BLaER1 treated with 17β-estradiol and CSF1 and Interleukin-3, amounts not matched to agents 10 nM and 100 nM (cell line): Measurements from ENCODE around the gene ZNF775.

ENCODE experiments used
- H3K27ac ChIP-seq, 11 experiments: shearing (Covaris generic); formaldehyde crosslinking; 2 replicates each; pipeline ENCODE4 v1.8.1; 2022
- H3K27me3 ChIP-seq, 11 experiments: shearing (Covaris generic); formaldehyde crosslinking; 2 replicates each; pipeline ENCODE4 v1.8.1; 2022
- H3K36me3 ChIP-seq, 11 experiments: shearing (Covaris generic); formaldehyde crosslinking; 2 replicates each; pipeline ENCODE4 v1.8.1; 2022
- H3K4me1 ChIP-seq, 10 experiments: shearing (Covaris generic); formaldehyde crosslinking; 2 replicates each; pipeline ENCODE4 v1.8.1; 2022
- H3K4me2 ChIP-seq, 11 experiments: shearing (Covaris generic); formaldehyde crosslinking; 2 replicates each; pipeline ENCODE4 v1.8.1; 2022
- H3K4me3 ChIP-seq, 10 experiments: shearing (Covaris generic); formaldehyde crosslinking; 2 replicates each; pipeline ENCODE4 v1.8.1; 2022
- H3K9ac ChIP-seq, 11 experiments: shearing (Covaris generic); formaldehyde crosslinking; 2 replicates each; pipeline ENCODE4 v1.8.1; 2022
- H3K9me3 ChIP-seq, 11 experiments: shearing (Covaris generic); formaldehyde crosslinking; replicated peaks in 1 of 11; 2 replicates each; pipeline ENCODE4 v1.8.1; 2022
- H4K20me1 ChIP-seq, 11 experiments: shearing (Covaris generic); formaldehyde crosslinking; 2 replicates each; pipeline ENCODE4 v1.8.1; 2022
- Cebpa-rat ChIP-seq, 11 experiments: shearing (Covaris generic); IDR thresholded peaks; 2 replicates each; pipeline ENCODE4 v1.8.1; 2022

Gene ZNF775

DNA sequence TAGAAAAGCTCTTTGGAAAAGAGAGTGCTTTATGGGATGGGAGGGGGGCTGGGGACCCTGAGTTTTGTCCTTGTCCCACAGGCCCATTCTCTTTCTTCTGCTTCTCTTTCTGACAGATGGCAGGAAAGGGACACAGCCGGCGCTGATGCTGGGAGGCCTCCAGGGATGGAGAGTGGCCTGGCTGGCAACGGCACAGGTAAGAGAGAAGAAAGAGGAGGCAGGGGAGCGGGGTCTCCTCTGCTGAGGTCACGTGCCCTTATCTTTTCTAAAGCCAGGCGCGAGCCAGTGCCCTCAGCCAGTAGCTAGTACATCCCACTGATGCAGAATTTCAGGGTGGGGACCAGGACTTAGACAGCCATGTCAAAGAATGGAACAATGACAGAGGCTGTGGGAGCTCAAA lies 9.2 kb downstream of the ZNF775 start:
- H3K9ac ChIP-seq, result no peak overlapping the region
- no peak overlapping the region for H3K4me3 ChIP-seq
- no peak overlapping the region for H3K4me2 ChIP-seq
- H3K27me3 ChIP-seq, result no peaks in the 10 kb centered on the region
- peaks cover 18 to 24% (median 21%) of the 10 kb centered on the region in 10 experiments for H3K4me1 ChIP-seq
- H4K20me1 ChIP-seq, result peaks cover 3 to 17% (median 16%) of the 10 kb centered on the region in 11 experiments; a peak in 12 of 22 replicates
- H3K27ac ChIP-seq, result no peak overlapping the region
- no peak for TF ChIP-seq Cebpa-rat (IDR thresholded peaks at IDR 0.05)
- H3K36me3 ChIP-seq, result peaks cover 9 to 48% (median 38%) of the 10 kb centered on the region in 11 experiments; a peak in 20 of 22 replicates
- no peaks in the 10 kb centered on the region for H3K9me3 ChIP-seq

DNA sequence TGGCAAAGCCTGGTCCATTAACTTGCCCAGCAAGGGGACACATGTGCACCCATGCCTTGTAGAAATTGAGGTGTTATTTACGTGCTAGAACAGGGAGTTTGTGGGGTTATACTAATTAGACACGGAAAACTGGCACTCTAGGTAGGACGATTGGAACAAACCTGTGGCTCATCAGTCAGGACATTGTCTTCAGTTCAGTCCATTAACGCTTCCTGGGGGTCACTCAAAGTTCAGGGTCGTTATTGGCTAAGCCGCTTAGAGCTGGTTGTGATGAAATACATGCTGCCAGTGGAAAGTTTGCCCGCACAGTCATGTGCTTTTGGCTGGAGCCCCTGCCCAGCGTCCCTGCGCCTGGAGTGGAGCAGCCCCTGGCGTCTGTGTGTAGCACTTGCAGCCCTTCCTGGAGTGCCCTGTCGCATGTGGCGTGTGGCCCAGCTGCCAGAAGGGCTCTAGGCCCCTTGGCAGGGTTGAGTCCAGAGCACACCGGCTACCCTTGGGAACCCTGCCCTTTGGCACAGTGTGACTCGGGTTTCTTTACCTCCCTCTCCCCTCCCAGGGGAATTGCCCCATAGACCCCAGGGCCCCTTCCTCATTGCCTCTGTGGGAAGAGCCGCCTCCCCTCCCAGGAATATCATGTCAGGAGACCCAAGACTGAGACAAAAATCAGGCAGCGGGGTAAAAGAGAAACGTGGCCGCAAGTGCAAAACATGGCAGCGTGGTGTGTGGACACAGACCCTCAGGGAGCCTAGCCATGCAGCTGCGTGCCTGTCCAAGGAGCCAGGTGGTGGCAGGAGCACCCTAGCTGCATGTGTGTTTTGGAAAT lies 9.8 kb downstream of the ZNF775 start:
- Histone ChIP-seq H4K20me1 (peaks cover 0 to 14% (median 10%) of the 10 kb centered on the region in 11 experiments; a peak in 12 of 22 replicates), H3K36me3 (peaks cover 9 to 53% (median 40%) of the 10 kb centered on the region in 11 experiments; a peak in 20 of 22 replicates), H3K4me1 (peaks cover 11 to 18% (median 15%) of the 10 kb centered on the region in 10 experiments), H3K9ac (no peak overlapping the region), H3K9me3 (no peaks in the 10 kb centered on the region), H3K27me3 (no peaks in the 10 kb centered on the region), H3K4me2 (no peak overlapping the region), H3K4me3 (no peak overlapping the region), H3K27ac (peak overlapping the region in 1 of 11 experiments; percentile 17; a peak in 2 of 22 replicates)
- TF ChIP-seq Cebpa-rat (IDR thresholded peaks at IDR 0.05), result no peak

- Histone ChIP-seq H4K20me1 (peaks cover 0 to 8% (median 5%) of the 10 kb centered on the region in 11 experiments; a peak in 9 of 22 replicates), H3K4me3 (no peak overlapping the region), H3K9me3 (no peaks in the 10 kb centered on the region), H3K4me1 (peaks cover 6 to 13% (median 9%) of the 10 kb centered on the region in 10 experiments), H3K36me3 (peaks cover 9 to 53% (median 40%) of the 10 kb centered on the region in 11 experiments; a peak in 20 of 22 replicates), H3K9ac (no peak overlapping the region), H3K27me3 (no peaks in the 10 kb centered on the region), H3K4me2 (no peak overlapping the region), H3K27ac (peak overlapping the region in 1 of 11 experiments; percentile 17; a peak in 1 of 22 replicates)
- TF ChIP-seq Cebpa-rat (IDR thresholded peaks at IDR 0.05), result no peak
Measured at GRCh38 chr7:150389532-150389816, 10.3 kb downstream of the ZNF775 start.

DNA sequence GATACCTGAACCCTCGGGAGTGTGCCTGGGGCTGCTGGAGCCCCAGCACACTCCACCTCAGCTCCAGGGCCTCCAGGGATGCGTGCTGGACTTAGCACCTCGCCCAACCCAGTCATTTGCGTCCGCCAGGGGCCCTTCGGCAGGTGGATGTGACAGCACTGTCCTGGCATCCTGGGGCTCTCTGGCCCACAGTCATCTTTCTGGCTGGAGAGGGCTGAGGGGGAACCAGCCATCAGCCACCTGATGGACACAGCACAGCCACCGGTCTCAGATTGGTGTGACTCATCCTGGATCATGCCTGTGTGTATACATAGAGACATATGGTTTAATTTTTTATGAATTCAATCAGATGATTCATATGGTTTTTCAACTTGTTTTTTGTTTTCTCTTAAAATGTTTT lies 11.1 kb downstream of the ZNF775 start:
- no peak overlapping the region for H3K4me2 ChIP-seq
- peaks cover 0 to 5% (median 3%) of the 10 kb centered on the region in 10 experiments; a peak in 10 of 20 replicates for H3K4me1 ChIP-seq
- no peak overlapping the region for H3K27ac ChIP-seq
- H3K9ac ChIP-seq, result no peak overlapping the region
- peaks cover 9 to 52% (median 39%) of the 10 kb centered on the region in 11 experiments; a peak in 20 of 22 replicates for H3K36me3 ChIP-seq
- no peak for TF ChIP-seq Cebpa-rat (IDR thresholded peaks at IDR 0.05)
- no peaks in the 10 kb centered on the region for H3K9me3 ChIP-seq
- H3K27me3 ChIP-seq, result no peaks in the 10 kb centered on the region
- peaks cover 0 to 4% (median 0%) of the 10 kb centered on the region in 11 experiments; a peak in 4 of 22 replicates for H4K20me1 ChIP-seq
- H3K4me3 ChIP-seq, result no peak overlapping the region

DNA sequence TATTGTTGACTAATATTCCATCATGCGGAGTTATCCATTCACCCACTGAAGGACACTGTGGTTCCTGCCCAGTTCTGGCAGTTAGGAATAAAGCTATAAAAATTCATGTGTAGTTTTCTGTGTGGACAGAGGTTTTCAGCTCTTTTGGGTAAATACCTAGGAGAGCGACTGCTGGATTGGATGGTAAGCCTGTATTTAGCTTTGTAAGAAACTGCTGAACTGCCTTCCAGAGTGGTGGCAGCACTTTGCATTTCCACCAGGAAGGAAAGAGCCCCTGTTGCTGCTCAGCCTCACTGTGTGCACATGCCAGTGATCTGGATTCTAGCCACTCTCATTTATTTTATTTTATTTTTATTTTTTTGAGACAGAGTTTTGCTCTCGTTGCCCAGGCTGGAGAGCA lies 14.2 kb downstream of the ZNF775 start:
- TF ChIP-seq Cebpa-rat (IDR thresholded peaks at IDR 0.05), result no peak
- no peaks in the 10 kb centered on the region for H3K27me3 ChIP-seq

GRCh38 chr7:150396426-150396825 lies 17.3 kb downstream of the ZNF775 start:
- Histone ChIP-seq H3K27ac (no peak overlapping the region), H3K4me3 (no peak overlapping the region)
- TF ChIP-seq Cebpa-rat (IDR thresholded peaks at IDR 0.05), result no peak

More for the DNA sequence above, 14.2 kb downstream of the ZNF775 start:
- Histone ChIP-seq H4K20me1 (peaks cover 0 to 15% (median 0%) of the 10 kb centered on the region in 11 experiments; a peak in 4 of 22 replicates), H3K27ac (no peak overlapping the region), H3K9ac (no peak overlapping the region), H3K4me1 (peaks cover 0 to 4% (median 0%) of the 10 kb centered on the region in 10 experiments; a peak in 4 of 20 replicates), H3K9me3 (no peaks in the 10 kb centered on the region), H3K4me2 (no peak overlapping the region), H3K36me3 (peaks cover 28 to 60% (median 55%) of the 10 kb centered on the region in 11 experiments), H3K4me3 (no peak overlapping the region)

DNA sequence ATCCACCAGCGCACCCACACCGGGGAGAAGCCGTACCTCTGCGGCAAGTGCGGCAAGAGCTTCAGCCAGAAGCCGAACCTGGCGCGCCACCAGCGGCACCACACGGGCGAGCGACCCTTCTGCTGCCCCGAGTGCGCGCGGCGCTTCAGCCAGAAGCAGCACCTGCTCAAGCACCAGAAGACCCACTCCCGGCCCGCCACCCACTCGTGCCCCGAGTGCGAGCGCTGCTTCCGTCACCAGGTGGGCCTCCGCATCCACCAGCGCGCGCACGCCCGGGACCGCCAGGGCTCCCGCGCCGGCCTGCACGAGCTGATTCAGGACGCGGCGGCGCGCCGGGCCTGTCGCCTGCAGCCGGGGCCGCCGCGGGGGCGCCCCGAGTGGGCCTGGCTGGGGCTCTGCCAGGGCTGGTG lies 17.7 kb downstream of the ZNF775 start:
- Histone ChIP-seq H3K4me3 (no peak overlapping the region), H3K4me1 (peaks cover 8 to 18% (median 12%) of the 10 kb centered on the region in 10 experiments; a peak in 18 of 20 replicates), H3K27ac (no peak overlapping the region), H3K36me3 (peaks cover 21 to 46% (median 37%) of the 10 kb centered on the region in 11 experiments), H3K27me3 (no peaks in the 10 kb centered on the region), H4K20me1 (peaks cover 0 to 16% (median 0%) of the 10 kb centered on the region in 11 experiments; a peak in 4 of 22 replicates), H3K9me3 (no peaks in the 10 kb centered on the region), H3K4me2 (no peak overlapping the region), H3K9ac (no peak overlapping the region)
- no peak for TF ChIP-seq Cebpa-rat (IDR thresholded peaks at IDR 0.05)

More at GRCh38 chr7:150396426-150396825, 17.3 kb downstream of the ZNF775 start:
- Histone ChIP-seq H3K4me2 (no peak overlapping the region), H3K9me3 (no peaks in the 10 kb centered on the region), H3K36me3 (peaks cover 21 to 46% (median 37%) of the 10 kb centered on the region in 11 experiments), H3K4me1 (peaks cover 5 to 14% (median 8%) of the 10 kb centered on the region in 10 experiments; a peak in 18 of 20 replicates), H4K20me1 (peaks cover 0 to 16% (median 0%) of the 10 kb centered on the region in 11 experiments; a peak in 4 of 22 replicates), H3K9ac (peak overlapping the region in 1 of 11 experiments; percentile 24; a peak in 1 of 22 replicates), H3K27me3 (no peaks in the 10 kb centered on the region)

DNA sequence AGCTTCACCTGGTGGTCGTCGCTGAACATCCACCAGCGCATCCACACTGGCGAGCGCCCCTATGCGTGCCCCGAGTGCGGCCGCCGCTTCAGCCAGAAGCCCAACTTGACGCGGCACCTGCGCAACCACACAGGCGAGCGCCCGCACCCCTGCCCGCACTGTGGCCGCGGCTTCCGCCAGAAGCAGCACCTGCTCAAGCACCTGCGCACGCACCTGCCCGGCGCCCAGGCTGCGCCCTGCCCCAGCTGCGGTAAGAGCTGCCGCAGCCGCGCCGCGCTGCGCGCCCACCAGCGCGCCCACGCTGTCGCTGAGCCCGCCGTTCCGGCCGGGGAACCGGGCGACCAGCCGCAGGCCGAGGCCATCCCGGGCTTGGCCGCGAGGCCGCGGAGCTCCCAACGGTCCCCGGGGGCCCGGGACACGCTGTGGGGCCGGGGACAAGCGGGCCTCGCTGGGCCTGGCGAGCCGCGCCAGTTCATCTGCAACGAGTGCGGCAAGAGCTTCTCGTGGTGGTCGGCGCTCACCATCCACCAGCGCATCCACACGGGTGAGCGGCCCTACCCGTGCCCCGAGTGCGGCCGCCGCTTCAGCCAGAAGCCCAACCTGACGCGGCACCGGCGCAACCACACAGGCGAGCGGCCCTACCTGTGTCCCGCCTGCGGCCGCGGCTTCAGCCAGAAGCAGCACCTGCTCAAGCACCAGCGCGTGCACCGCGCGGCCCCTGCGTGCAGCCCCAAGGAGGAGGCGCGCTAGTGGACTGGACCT lies 18.4 kb downstream of the ZNF775 start:
- TF ChIP-seq Cebpa-rat (IDR thresholded peaks at IDR 0.05), result no peak
- Histone ChIP-seq H3K27me3 (no peaks in the 10 kb centered on the region), H3K4me1 (peaks cover 9 to 21% (median 17%) of the 10 kb centered on the region in 10 experiments; a peak in 18 of 20 replicates), H3K36me3 (peaks cover 21 to 46% (median 36%) of the 10 kb centered on the region in 11 experiments), H3K4me3 (no peak overlapping the region), H3K9me3 (no peaks in the 10 kb centered on the region), H3K27ac (no peak overlapping the region), H3K9ac (no peak overlapping the region), H4K20me1 (peaks cover 0 to 16% (median 0%) of the 10 kb centered on the region in 11 experiments; a peak in 4 of 22 replicates), H3K4me2 (no peak overlapping the region)
